GM23338 (cell line): ENCODE measurements around the gene ABCD1. TPM values are rescaled to one million over a fixed set of nuclear protein-coding genes. Genes with fewer than 3 reads are reported as not detected.

Experiments used
- CREB1 ChIP-seq: fragments of 250-450 bp; sonication (Bioruptor Pico); IDR thresholded peaks from 2 replicates; pipeline ENCODE4 v1.5.0; 2020; ENCODE audit warnings: low read depth, mild to moderate bottlenecking, moderate library complexity
- EZH2 ChIP-seq: fragments of 200-600 bp; sonication (generic); IDR thresholded peaks from one replicate; pipeline ENCODE4 v1.8.0; 2017; ENCODE audit warnings: antibody characterized with exemption, mild to moderate bottlenecking, low read depth; ENCODE audit not compliant: unreplicated experiment
- JUNB ChIP-seq: IDR thresholded peaks from one replicate; pipeline ENCODE4 v1.6.1; 2016; ENCODE audit warnings: antibody characterized with exemption; ENCODE audit not compliant: unreplicated experiment
- POLR2AphosphoS5 ChIP-seq: IDR thresholded peaks from 2 replicates; pipeline ENCODE4 v1.6.1; 2016; ENCODE audit warnings: antibody characterized with exemption, low read depth
- ZNF114 ChIP-seq: fragments of 250-450 bp; sonication (Bioruptor Pico); IDR thresholded peaks from 2 replicates; pipeline ENCODE4 v1.5.0; 2020; ENCODE audit warnings: mild to moderate bottlenecking, moderate library complexity
- ZNF331 ChIP-seq: fragments of 250-450 bp; sonication (Bioruptor Pico); IDR thresholded peaks from 2 replicates; pipeline ENCODE4 v1.5.0; 2020; ENCODE audit warnings: low read depth, mild to moderate bottlenecking, moderate library complexity
- ZNF462 ChIP-seq: fragments of 250-450 bp; sonication (Bioruptor Pico); IDR thresholded peaks from 2 replicates; pipeline ENCODE4 v1.5.0; 2020; ENCODE audit warnings: mild to moderate bottlenecking, moderate library complexity
- polyA plus RNA-seq: library from polyadenylated mRNA; unstranded; fragments of >200 nt; fragmentation: Nextera tagmentation; extraction: Ambion mirVana; gene quantifications from 2 replicates; pipeline ENCODE4 v1.2.1, GENCODE V29; 2016
- total RNA-seq: library from RNA; depleted of rRNA; stranded (reverse); fragments of >200 nt; shearing (Covaris generic); gene quantifications from 2 replicates; pipeline ENCODE4 v1.2.3, GENCODE V29; 2014
- TF ChIP-seq, protein P1 (sequence below), 2 experiments: fragments of 200-600 bp in 1 of 2; sonication (generic) in 1 of 2; conservative IDR thresholded peaks; 2 replicates each; pipeline versions ENCODE4 v1.5.1 to v1.6.1; 2016 to 2017; ENCODE audit warnings: antibody characterized with exemption in 2 of 2, low read depth in 2 of 2, mild to moderate bottlenecking in 2 of 2, moderate library complexity in 1 of 2
- TF ChIP-seq, protein P2 (sequence below): IDR thresholded peaks from 2 replicates; pipeline ENCODE4 v1.6.1; 2016; ENCODE audit warnings: antibody characterized with exemption

Gene ABCD1
- total and polyA plus RNA-seq, 2 experiments from 2014 or later = 2.4 to 8.9 TPM

- no peak for TF ChIP-seq ZNF462 (CRISPR knock-in tag)
- TF ChIP-seq POLR2AphosphoS5 = no peak
- TF ChIP-seq ZNF114 (CRISPR knock-in tag) = no peak
- TF ChIP-seq ZNF331 (CRISPR knock-in tag) = no peak
- TF ChIP-seq CREB1 = no peak
- TF ChIP-seq, protein P1, sequence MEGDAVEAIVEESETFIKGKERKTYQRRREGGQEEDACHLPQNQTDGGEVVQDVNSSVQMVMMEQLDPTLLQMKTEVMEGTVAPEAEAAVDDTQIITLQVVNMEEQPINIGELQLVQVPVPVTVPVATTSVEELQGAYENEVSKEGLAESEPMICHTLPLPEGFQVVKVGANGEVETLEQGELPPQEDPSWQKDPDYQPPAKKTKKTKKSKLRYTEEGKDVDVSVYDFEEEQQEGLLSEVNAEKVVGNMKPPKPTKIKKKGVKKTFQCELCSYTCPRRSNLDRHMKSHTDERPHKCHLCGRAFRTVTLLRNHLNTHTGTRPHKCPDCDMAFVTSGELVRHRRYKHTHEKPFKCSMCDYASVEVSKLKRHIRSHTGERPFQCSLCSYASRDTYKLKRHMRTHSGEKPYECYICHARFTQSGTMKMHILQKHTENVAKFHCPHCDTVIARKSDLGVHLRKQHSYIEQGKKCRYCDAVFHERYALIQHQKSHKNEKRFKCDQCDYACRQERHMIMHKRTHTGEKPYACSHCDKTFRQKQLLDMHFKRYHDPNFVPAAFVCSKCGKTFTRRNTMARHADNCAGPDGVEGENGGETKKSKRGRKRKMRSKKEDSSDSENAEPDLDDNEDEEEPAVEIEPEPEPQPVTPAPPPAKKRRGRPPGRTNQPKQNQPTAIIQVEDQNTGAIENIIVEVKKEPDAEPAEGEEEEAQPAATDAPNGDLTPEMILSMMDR (conservative IDR thresholded peaks at IDR 0.05; ENCODE audit: low read depth in 2 of 2) = no peak
- no peak for TF ChIP-seq JUNB
- TF ChIP-seq EZH2 = no peak
- TF ChIP-seq, protein P2, sequence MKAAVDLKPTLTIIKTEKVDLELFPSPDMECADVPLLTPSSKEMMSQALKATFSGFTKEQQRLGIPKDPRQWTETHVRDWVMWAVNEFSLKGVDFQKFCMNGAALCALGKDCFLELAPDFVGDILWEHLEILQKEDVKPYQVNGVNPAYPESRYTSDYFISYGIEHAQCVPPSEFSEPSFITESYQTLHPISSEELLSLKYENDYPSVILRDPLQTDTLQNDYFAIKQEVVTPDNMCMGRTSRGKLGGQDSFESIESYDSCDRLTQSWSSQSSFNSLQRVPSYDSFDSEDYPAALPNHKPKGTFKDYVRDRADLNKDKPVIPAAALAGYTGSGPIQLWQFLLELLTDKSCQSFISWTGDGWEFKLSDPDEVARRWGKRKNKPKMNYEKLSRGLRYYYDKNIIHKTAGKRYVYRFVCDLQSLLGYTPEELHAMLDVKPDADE = no peak
Observed at GRCh38 chrX:153694687-153695270, 29.9 kb upstream of the ABCD1 start (continued).
